ENCODE results near the gene COG5. TPM values are rescaled to one million over a fixed set of nuclear protein-coding genes. Genes with fewer than 3 reads are reported as not detected.

The COG5 gene
- total and polyA plus RNA-seq, 10 of the 15 experiments (the other 5 are each of a cell fraction or from before 2014, with no cell fraction given) = 5.5 to 27.9 (median 15.6) TPM

DNA sequence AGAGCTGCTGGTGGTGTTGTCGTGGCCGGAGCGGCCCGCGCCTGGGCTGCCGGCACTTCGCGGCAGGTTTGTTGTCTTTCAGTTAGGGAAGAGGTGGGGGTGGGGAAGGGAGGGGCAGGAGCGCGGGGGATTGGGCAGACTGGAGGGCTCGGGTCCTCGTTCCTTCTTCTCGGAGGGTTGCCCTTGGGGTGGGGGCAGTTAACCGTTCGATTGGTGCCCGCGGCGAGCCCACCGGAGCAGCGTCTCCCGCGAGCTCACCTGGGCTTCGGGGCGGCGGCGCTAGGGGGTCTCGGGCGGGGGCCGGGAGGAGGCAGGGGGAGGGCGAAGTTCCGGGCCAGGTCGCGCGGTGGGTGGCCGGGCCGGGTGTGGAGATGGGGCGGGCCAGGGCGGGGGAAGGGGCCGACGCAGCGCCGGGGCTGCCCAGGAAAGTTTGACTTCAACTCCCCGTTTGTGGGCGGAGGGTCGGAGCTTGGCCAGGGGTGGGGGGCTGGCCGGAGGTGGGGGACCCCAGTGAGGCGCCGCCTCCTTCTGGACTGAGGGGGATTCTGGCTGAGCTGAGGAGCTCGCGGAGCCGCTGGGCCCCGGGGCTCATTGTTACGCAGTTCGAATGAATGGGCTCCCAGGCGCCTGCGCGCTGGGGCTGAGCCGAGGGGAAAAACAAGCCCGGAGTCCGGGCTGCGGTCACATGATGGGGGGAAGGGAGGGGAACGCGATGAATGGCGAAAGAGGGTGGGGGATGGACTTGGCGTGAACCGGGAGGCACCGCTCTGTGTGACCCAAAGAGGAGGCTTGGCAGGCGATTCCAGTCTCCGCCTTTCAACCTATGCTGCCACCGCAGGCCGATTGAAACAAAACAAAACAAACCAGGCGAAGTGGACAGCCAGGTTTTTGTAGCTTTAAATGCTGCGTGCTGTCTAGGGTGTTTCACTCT, 394.3 kb downstream of the COG5 start (continued):
- TF ChIP-seq, protein P1, sequence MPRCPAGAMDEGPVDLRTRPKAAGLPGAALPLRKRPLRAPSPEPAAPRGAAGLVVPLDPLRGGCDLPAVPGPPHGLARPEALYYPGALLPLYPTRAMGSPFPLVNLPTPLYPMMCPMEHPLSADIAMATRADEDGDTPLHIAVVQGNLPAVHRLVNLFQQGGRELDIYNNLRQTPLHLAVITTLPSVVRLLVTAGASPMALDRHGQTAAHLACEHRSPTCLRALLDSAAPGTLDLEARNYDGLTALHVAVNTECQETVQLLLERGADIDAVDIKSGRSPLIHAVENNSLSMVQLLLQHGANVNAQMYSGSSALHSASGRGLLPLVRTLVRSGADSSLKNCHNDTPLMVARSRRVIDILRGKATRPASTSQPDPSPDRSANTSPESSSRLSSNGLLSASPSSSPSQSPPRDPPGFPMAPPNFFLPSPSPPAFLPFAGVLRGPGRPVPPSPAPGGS (IDR thresholded peaks at IDR 0.05; ENCODE audit: borderline replicate concordance, insufficient read depth, low read depth, low read length, poor library complexity, severe bottlenecking) = no peak
- TF ChIP-seq DPF2 (IDR thresholded peaks at IDR 0.05) (peak; percentile 58; the same call in 1 of the 2 replicates), TBL1XR1 (IDR thresholded peaks at IDR 0.05; ENCODE audit: low read depth, low read length) (peak; percentile 80), KDM1A (IDR thresholded peaks at IDR 0.05; ENCODE audit: borderline replicate concordance) (no peak), RCOR1 (conservative IDR thresholded peaks at IDR 0.05; ENCODE audit: low read depth, low read length) (no peak), CHD4 (IDR thresholded peaks at IDR 0.05) (no peak), CREB1 (IDR thresholded peaks at IDR 0.05; ENCODE audit: low read depth) (peak; percentile 60), MTA3 (IDR thresholded peaks at IDR 0.05; ENCODE audit: borderline replicate concordance, low read length) (no peak), MXI1 (IDR thresholded peaks at IDR 0.05; ENCODE audit: low read depth, low read length) (peak; percentile 57), MEF2A (IDR thresholded peaks at IDR 0.05; ENCODE audit: insufficient read depth, low read depth, low read length) (no peak), YBX1 (IDR thresholded peaks at IDR 0.05) (no peak), ZNF207 (IDR thresholded peaks at IDR 0.05; ENCODE audit: borderline replicate concordance) (no peak), RB1 (IDR thresholded peaks at IDR 0.05; ENCODE audit: borderline replicate concordance) (no peak), YY1 (IDR thresholded peaks at IDR 0.05; ENCODE audit: low read depth, low read length) (peak; percentile 80), TAF1 (IDR thresholded peaks at IDR 0.05; ENCODE audit: borderline replicate concordance, low read depth, low read length) (peak; percentile 68; the same call in 1 of the 2 replicates)
- TF ChIP-seq, protein P2, sequence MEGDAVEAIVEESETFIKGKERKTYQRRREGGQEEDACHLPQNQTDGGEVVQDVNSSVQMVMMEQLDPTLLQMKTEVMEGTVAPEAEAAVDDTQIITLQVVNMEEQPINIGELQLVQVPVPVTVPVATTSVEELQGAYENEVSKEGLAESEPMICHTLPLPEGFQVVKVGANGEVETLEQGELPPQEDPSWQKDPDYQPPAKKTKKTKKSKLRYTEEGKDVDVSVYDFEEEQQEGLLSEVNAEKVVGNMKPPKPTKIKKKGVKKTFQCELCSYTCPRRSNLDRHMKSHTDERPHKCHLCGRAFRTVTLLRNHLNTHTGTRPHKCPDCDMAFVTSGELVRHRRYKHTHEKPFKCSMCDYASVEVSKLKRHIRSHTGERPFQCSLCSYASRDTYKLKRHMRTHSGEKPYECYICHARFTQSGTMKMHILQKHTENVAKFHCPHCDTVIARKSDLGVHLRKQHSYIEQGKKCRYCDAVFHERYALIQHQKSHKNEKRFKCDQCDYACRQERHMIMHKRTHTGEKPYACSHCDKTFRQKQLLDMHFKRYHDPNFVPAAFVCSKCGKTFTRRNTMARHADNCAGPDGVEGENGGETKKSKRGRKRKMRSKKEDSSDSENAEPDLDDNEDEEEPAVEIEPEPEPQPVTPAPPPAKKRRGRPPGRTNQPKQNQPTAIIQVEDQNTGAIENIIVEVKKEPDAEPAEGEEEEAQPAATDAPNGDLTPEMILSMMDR (IDR thresholded peaks at IDR 0.05 in 2 of 3, conservative IDR thresholded peaks at IDR 0.05 in 1 of 3; ENCODE audit: control insufficient read depth in 2 of 3, extremely low read depth in 1 of 3, insufficient read depth in 1 of 3, low read depth in 3 of 3, low read length in 3 of 3) = no peak
- TF ChIP-seq, protein P3, sequence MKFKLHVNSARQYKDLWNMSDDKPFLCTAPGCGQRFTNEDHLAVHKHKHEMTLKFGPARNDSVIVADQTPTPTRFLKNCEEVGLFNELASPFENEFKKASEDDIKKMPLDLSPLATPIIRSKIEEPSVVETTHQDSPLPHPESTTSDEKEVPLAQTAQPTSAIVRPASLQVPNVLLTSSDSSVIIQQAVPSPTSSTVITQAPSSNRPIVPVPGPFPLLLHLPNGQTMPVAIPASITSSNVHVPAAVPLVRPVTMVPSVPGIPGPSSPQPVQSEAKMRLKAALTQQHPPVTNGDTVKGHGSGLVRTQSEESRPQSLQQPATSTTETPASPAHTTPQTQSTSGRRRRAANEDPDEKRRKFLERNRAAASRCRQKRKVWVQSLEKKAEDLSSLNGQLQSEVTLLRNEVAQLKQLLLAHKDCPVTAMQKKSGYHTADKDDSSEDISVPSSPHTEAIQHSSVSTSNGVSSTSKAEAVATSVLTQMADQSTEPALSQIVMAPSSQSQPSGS (IDR thresholded peaks at IDR 0.05; ENCODE audit: low read length) = no peak
- TF ChIP-seq, protein P4, sequence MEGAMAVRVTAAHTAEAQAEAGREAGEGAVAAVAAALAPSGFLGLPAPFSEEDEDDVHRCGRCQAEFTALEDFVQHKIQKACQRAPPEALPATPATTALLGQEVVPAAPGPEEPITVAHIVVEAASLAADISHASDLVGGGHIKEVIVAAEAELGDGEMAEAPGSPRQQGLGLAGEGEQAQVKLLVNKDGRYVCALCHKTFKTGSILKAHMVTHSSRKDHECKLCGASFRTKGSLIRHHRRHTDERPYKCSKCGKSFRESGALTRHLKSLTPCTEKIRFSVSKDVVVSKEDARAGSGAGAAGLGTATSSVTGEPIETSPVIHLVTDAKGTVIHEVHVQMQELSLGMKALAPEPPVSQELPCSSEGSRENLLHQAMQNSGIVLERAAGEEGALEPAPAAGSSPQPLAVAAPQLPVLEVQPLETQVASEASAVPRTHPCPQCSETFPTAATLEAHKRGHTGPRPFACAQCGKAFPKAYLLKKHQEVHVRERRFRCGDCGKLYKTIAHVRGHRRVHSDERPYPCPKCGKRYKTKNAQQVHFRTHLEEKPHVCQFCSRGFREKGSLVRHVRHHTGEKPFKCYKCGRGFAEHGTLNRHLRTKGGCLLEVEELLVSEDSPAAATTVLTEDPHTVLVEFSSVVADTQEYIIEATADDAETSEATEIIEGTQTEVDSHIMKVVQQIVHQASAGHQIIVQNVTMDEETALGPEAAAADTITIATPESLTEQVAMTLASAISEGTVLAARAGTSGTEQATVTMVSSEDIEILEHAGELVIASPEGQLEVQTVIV (IDR thresholded peaks at IDR 0.05; ENCODE audit: borderline replicate concordance, partially characterized antibody) = no peak
- TF ChIP-seq, protein P5, sequence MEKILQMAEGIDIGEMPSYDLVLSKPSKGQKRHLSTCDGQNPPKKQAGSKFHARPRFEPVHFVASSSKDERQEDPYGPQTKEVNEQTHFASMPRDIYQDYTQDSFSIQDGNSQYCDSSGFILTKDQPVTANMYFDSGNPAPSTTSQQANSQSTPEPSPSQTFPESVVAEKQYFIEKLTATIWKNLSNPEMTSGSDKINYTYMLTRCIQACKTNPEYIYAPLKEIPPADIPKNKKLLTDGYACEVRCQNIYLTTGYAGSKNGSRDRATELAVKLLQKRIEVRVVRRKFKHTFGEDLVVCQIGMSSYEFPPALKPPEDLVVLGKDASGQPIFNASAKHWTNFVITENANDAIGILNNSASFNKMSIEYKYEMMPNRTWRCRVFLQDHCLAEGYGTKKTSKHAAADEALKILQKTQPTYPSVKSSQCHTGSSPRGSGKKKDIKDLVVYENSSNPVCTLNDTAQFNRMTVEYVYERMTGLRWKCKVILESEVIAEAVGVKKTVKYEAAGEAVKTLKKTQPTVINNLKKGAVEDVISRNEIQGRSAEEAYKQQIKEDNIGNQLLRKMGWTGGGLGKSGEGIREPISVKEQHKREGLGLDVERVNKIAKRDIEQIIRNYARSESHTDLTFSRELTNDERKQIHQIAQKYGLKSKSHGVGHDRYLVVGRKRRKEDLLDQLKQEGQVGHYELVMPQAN (conservative IDR thresholded peaks at IDR 0.05) = peak; percentile 73
